ENCODE measurements around the gene TNFSF11.

TNFSF11 gene

GRCh38 chr13:42612021-42612765, 38.2 kb downstream of the TNFSF11 start:
- no peak for DNase-seq

- DNase-seq = no peak
These were observed 40.6 kb downstream of the TNFSF11 start for GRCh38 chr13:42614436-42615035.

- no peak for DNase-seq
These were observed 41.7 kb downstream of the TNFSF11 start for GRCh38 chr13:42615691-42616090.

GRCh38 chr13:42617221-42617620, 43.3 kb downstream of the TNFSF11 start:
- DNase-seq = no peak

GRCh38 chr13:42623916-42624315, 50.0 kb downstream of the TNFSF11 start:
- no peak for DNase-seq

GRCh38 chr13:42625611-42626010, 51.7 kb downstream of the TNFSF11 start:
- DNase-seq = no peak

GRCh38 chr13:42626176-42626860, 52.4 kb downstream of the TNFSF11 start:
- no peak for DNase-seq

- DNase-seq = no peak
These were observed 54.7 kb downstream of the TNFSF11 start for GRCh38 chr13:42628666-42629065.

- no peak for DNase-seq
These were observed 57.2 kb downstream of the TNFSF11 start for GRCh38 chr13:42631181-42631580.

- DNase-seq = no peak
These were observed 59.5 kb downstream of the TNFSF11 start for GRCh38 chr13:42633495-42633894.

GRCh38 chr13:42638101-42638500, 64.1 kb downstream of the TNFSF11 start:
- no peak for DNase-seq

GRCh38 chr13:42638886-42639285, 64.9 kb downstream of the TNFSF11 start:
- no peak for DNase-seq

GRCh38 chr13:42643076-42643475, 69.1 kb downstream of the TNFSF11 start:
- no peak for DNase-seq

- DNase-seq = no peak
These were observed 70.9 kb downstream of the TNFSF11 start for GRCh38 chr13:42644841-42645240.

- no peak for DNase-seq
These were observed 71.8 kb downstream of the TNFSF11 start for GRCh38 chr13:42645717-42646116.

GRCh38 chr13:42649141-42649540, 75.2 kb downstream of the TNFSF11 start:
- DNase-seq = no peak

GRCh38 chr13:42649831-42650230, 75.9 kb downstream of the TNFSF11 start:
- no peak for DNase-seq

GRCh38 chr13:42650506-42650905, 76.6 kb downstream of the TNFSF11 start:
- DNase-seq = no peak

GRCh38 chr13:42651936-42652641, 78.1 kb downstream of the TNFSF11 start:
- no peak for DNase-seq

- DNase-seq = no peak
These were observed 78.9 kb downstream of the TNFSF11 start for GRCh38 chr13:42652642-42653415.

- no peak for DNase-seq
These were observed 79.7 kb downstream of the TNFSF11 start for GRCh38 chr13:42653679-42654078.

GRCh38 chr13:42654212-42654611, 80.3 kb downstream of the TNFSF11 start:
- no peak for DNase-seq

GRCh38 chr13:42654722-42655121, 80.8 kb downstream of the TNFSF11 start:
- DNase-seq = no peak

All from 8988T (cell line).